ENCODE results near the gene CPVL. TPM values are rescaled to one million over a fixed set of nuclear protein-coding genes. Genes with fewer than 3 reads are reported as not detected.

CPVL gene
- total RNA-seq, 1 donor from 2014 or later = 22.1 TPM

DNA sequence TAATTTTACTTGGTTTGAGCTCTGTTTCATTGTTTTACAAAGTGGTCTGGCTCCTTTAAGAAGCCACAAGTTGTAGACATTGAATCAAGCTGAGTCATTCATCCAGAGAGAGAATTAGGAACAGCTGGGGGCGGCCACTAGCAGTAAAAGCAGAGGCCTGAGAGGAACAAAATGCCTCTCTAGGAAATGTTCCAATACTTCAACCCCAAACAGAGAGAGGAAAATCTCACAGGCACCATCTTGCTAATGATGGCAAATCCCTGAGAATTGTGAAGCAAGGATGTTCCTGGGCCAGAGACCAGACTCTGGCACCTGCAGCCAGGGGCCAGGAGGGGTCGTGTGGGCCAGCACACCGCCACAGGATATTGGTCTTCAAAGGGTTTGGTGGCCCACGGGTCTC is 161.7 kb downstream of the CPVL start:
- no peaks in the 10 kb centered on the region for H3K36me3 Mint-ChIP-seq (ENCODE audit: insufficient read depth)
- H3K9me3 Mint-ChIP-seq (ENCODE audit: low read depth) = no peaks in the 10 kb centered on the region
- H3K4me3 Mint-ChIP-seq (ENCODE audit: low read depth) = no peak overlapping the region
- H3K4me1 Mint-ChIP-seq (ENCODE audit: low read depth) = peaks cover 13% of the 10 kb centered on the region
- peaks cover 10% of the 10 kb centered on the region for H3K27me3 Mint-ChIP-seq
- H3K27ac Mint-ChIP-seq = no peak overlapping the region
- DNase-seq (ENCODE audit: low spot score, unreplicated experiment) = no peak
- TF ChIP-seq, protein P1, sequence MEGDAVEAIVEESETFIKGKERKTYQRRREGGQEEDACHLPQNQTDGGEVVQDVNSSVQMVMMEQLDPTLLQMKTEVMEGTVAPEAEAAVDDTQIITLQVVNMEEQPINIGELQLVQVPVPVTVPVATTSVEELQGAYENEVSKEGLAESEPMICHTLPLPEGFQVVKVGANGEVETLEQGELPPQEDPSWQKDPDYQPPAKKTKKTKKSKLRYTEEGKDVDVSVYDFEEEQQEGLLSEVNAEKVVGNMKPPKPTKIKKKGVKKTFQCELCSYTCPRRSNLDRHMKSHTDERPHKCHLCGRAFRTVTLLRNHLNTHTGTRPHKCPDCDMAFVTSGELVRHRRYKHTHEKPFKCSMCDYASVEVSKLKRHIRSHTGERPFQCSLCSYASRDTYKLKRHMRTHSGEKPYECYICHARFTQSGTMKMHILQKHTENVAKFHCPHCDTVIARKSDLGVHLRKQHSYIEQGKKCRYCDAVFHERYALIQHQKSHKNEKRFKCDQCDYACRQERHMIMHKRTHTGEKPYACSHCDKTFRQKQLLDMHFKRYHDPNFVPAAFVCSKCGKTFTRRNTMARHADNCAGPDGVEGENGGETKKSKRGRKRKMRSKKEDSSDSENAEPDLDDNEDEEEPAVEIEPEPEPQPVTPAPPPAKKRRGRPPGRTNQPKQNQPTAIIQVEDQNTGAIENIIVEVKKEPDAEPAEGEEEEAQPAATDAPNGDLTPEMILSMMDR (IDR thresholded peaks at IDR 0.05; ENCODE audit: unreplicated experiment) = no peak

GRCh38 chr7:28984217-28984616 is 162.1 kb downstream of the CPVL start:
- H3K27me3 Mint-ChIP-seq = peaks cover 10% of the 10 kb centered on the region
- no peaks in the 10 kb centered on the region for H3K36me3 Mint-ChIP-seq (ENCODE audit: insufficient read depth)
- TF ChIP-seq, protein P1 (IDR thresholded peaks at IDR 0.05; ENCODE audit: unreplicated experiment) = no peak
- H3K4me3 Mint-ChIP-seq (ENCODE audit: low read depth) = no peak overlapping the region
- no peak overlapping the region for H3K27ac Mint-ChIP-seq
- H3K4me1 Mint-ChIP-seq (ENCODE audit: low read depth) = peaks cover 13% of the 10 kb centered on the region
- no peak for DNase-seq (ENCODE audit: low spot score, unreplicated experiment)
- H3K9me3 Mint-ChIP-seq (ENCODE audit: low read depth) = no peaks in the 10 kb centered on the region

DNA sequence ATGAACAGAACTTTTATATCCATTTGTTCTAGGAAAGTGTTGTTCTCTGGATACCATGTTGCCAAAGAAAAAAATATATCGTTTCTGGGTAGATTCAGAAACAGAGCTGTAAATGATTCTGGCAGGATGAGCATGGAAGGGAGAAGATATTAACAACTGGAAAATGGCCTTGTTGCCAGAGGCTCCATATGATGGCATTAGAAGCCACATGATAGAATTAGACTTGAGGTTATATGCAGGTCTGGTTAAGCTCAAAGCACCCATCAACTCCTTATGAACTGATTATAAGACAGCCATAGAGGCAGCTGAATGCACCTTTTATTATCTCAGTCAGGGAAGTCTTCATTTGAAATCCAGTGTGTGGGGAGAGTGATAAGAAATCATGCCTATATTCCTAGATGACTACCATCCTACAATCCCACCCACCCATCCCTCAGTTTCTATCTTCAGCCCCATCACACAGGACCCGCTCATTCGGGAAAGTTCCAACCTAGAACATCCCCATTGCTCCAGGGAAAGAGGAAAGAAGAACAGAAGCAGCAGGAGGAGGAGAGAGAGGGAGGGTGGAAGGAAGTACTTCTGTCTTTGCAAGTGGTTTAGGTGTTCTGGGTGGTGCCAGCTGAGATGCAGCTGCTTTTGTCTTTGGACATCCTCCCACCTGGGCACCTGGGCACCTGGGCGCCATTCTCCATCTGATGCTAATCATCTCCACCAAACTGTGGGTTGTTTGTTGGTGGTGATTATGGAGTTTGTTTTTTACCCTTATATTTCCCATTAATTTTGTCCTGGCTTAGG is 162.7 kb downstream of the CPVL start:
- H3K4me3 Mint-ChIP-seq (ENCODE audit: low read depth) = no peak overlapping the region
- H3K9me3 Mint-ChIP-seq (ENCODE audit: low read depth) = no peaks in the 10 kb centered on the region
- TF ChIP-seq, protein P1 (IDR thresholded peaks at IDR 0.05; ENCODE audit: unreplicated experiment) = no peak
- H3K27me3 Mint-ChIP-seq = peaks cover 10% of the 10 kb centered on the region
- DNase-seq (ENCODE audit: low spot score, unreplicated experiment) = no peak
- no peaks in the 10 kb centered on the region for H3K36me3 Mint-ChIP-seq (ENCODE audit: insufficient read depth)
- H3K4me1 Mint-ChIP-seq (ENCODE audit: low read depth) = peaks cover 13% of the 10 kb centered on the region
- no peak overlapping the region for H3K27ac Mint-ChIP-seq

DNA sequence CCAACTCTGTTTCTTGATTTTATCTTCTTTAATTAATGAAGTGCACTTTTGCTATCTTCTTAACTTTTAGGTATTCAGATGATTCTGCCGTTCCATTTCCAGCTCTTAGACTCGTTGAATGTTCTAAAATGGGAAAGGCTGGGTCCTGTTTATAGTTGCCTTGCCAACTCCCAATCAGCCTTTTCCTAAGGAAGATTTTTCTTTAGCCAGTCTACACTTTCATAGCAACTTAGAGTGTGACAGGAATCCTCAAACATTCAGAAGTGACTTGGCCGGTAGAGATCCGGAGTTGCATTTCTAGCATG is 165.2 kb downstream of the CPVL start:
- Mint-ChIP-seq H3K4me1 (ENCODE audit: low read depth) (peaks cover 5% of the 10 kb centered on the region), H3K27ac (no peak overlapping the region)

GRCh38 chr7:28980451-28981160 is 165.7 kb downstream of the CPVL start:
- Mint-ChIP-seq H3K9me3 (ENCODE audit: low read depth) (no peaks in the 10 kb centered on the region), H3K4me3 (ENCODE audit: low read depth) (no peak overlapping the region), H3K36me3 (ENCODE audit: insufficient read depth) (no peaks in the 10 kb centered on the region), H3K27ac (no peak overlapping the region), H3K27me3 (no peaks in the 10 kb centered on the region), H3K4me1 (ENCODE audit: low read depth) (peaks cover 2% of the 10 kb centered on the region)
- TF ChIP-seq, protein P1 (IDR thresholded peaks at IDR 0.05; ENCODE audit: unreplicated experiment) = no peak
- no peak for DNase-seq (ENCODE audit: low spot score, unreplicated experiment)

More for the DNA sequence above, 165.2 kb downstream of the CPVL start:
- no peaks in the 10 kb centered on the region for H3K9me3 Mint-ChIP-seq (ENCODE audit: low read depth)
- no peaks in the 10 kb centered on the region for H3K36me3 Mint-ChIP-seq (ENCODE audit: insufficient read depth)
- TF ChIP-seq, protein P1 (IDR thresholded peaks at IDR 0.05; ENCODE audit: unreplicated experiment) = no peak
- no peak overlapping the region for H3K4me3 Mint-ChIP-seq (ENCODE audit: low read depth)
- peaks cover under 1% of the 10 kb centered on the region for H3K27me3 Mint-ChIP-seq
- DNase-seq (ENCODE audit: low spot score, unreplicated experiment) = no peak

All from progenitor cell of endocrine pancreas (in vitro differentiated cells).